ENCODE measurements around the gene C3orf22.
"Not testable (repeated sequence)": the region's sequence is repeated elsewhere in the genome, so short reads cannot be mapped to it uniquely, and the experiment has no call there.

C3orf22 gene

DNA sequence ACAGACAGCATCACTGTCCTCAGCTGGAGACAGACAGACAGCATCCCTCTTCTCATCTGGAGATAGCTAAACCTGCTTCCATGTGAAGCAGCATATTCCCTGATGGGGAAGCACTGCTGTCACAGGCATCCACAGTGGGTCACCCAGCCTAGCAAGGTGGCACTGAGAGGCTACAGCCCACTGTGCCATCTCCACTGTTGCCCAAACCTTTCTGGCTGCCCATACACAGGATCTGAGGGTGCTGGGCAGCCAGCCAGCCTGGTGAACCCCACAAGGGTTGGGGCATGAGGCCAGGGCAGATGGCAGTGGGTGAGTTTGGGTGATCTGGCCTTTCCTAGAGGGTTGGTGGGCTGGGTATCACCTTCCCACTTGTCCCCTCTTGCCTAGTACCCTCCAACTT, 23.1 kb downstream of the C3orf22 start:
- H3K4me1 ChIP-seq (ENCODE audit: insufficient read depth, low read length): peaks cover 10% of the 10 kb centered on the region
- DNase-seq (no peak), ATAC-seq (ENCODE audit: insufficient read depth, low read depth) (no peak)
- no peaks in the 10 kb centered on the region for H3K36me3 ChIP-seq (ENCODE audit: insufficient read depth, low read length)
- H3K79me2 ChIP-seq (ENCODE audit: insufficient read depth, low read length): no peaks in the 10 kb centered on the region
- no peaks in the 10 kb centered on the region for H3K9me3 ChIP-seq (ENCODE audit: insufficient read depth, low read length, severe bottlenecking)
- H3K27ac ChIP-seq (ENCODE audit: low read length): no peak overlapping the region
- no peak for TF ChIP-seq EZH2 (IDR thresholded peaks at IDR 0.05; ENCODE audit: borderline replicate concordance, low read depth, low read length, severe bottlenecking)
- TF ChIP-seq, protein P1, sequence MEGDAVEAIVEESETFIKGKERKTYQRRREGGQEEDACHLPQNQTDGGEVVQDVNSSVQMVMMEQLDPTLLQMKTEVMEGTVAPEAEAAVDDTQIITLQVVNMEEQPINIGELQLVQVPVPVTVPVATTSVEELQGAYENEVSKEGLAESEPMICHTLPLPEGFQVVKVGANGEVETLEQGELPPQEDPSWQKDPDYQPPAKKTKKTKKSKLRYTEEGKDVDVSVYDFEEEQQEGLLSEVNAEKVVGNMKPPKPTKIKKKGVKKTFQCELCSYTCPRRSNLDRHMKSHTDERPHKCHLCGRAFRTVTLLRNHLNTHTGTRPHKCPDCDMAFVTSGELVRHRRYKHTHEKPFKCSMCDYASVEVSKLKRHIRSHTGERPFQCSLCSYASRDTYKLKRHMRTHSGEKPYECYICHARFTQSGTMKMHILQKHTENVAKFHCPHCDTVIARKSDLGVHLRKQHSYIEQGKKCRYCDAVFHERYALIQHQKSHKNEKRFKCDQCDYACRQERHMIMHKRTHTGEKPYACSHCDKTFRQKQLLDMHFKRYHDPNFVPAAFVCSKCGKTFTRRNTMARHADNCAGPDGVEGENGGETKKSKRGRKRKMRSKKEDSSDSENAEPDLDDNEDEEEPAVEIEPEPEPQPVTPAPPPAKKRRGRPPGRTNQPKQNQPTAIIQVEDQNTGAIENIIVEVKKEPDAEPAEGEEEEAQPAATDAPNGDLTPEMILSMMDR (IDR thresholded peaks at IDR 0.05; ENCODE audit: borderline replicate concordance, extremely low read depth, low read length, poor library complexity, severe bottlenecking): no peak
- H3K9ac ChIP-seq (ENCODE audit: low read depth, low read length): no peak overlapping the region
- H4K20me1 ChIP-seq (ENCODE audit: insufficient read depth, low read length): no peaks in the 10 kb centered on the region; the same call in 1 of the 2 replicates
- H3K27me3 ChIP-seq (ENCODE audit: insufficient read depth, low read length, poor library complexity): peaks cover 3% of the 10 kb centered on the region
- H2AFZ ChIP-seq (ENCODE audit: low read depth, low read length): no peak overlapping the region
- H3K4me2 ChIP-seq (ENCODE audit: insufficient read depth, low read length): no peak overlapping the region
- no peak overlapping the region for H3K4me3 ChIP-seq (ENCODE audit: low read depth in 1 of 2, low read length in 2 of 2)

- H4K20me1 ChIP-seq (ENCODE audit: insufficient read depth, low read length); H3K4me1 ChIP-seq (ENCODE audit: insufficient read depth, low read length); H3K4me3 ChIP-seq (ENCODE audit: low read depth in 1 of 2, low read length in 2 of 2); DNase-seq; H3K9ac ChIP-seq (ENCODE audit: low read depth, low read length); H3K4me2 ChIP-seq (ENCODE audit: insufficient read depth, low read length); ATAC-seq (ENCODE audit: insufficient read depth, low read depth); H3K27ac ChIP-seq (ENCODE audit: low read length); H3K27me3 ChIP-seq (ENCODE audit: insufficient read depth, low read length, poor library complexity); H2AFZ ChIP-seq (ENCODE audit: low read depth, low read length); H3K79me2 ChIP-seq (ENCODE audit: insufficient read depth, low read length); H3K36me3 ChIP-seq (ENCODE audit: insufficient read depth, low read length); H3K9me3 ChIP-seq (ENCODE audit: insufficient read depth, low read length, severe bottlenecking): not testable (repeated sequence)
Measured at GRCh38 chr3:126534716-126535115, 24.0 kb downstream of the C3orf22 start.

DNA sequence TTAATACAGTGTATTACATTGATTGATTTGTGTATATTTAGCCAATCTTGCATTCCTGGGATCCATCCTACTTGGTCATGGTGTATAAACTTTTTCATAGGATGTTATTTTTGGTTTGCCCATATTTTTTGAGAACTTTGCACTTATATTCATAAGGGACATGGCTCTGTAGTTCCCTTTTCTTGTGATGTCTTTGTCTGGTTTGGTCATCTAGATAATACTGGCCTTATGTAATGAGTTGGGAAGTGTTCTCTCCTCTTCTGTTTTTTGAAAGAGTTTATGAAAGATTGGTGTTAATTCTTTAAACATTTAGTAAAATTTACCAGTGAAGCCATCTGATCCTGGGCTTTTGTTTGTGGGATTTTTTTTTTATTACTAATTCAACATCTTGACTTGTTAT, 25.2 kb downstream of the C3orf22 start:
- H3K9me3 ChIP-seq (ENCODE audit: insufficient read depth, low read length, severe bottlenecking): no peaks in the 10 kb centered on the region
- no peak overlapping the region for H3K27ac ChIP-seq (ENCODE audit: low read length)
- H3K9ac ChIP-seq (ENCODE audit: low read depth, low read length): no peak overlapping the region
- H3K4me3 ChIP-seq (ENCODE audit: low read depth in 1 of 2, low read length in 2 of 2): no peak overlapping the region
- H4K20me1 ChIP-seq (ENCODE audit: insufficient read depth, low read length): no peaks in the 10 kb centered on the region; the same call in 1 of the 2 replicates
- H3K36me3 ChIP-seq (ENCODE audit: insufficient read depth, low read length): no peaks in the 10 kb centered on the region
- H2AFZ ChIP-seq (ENCODE audit: low read depth, low read length): no peak overlapping the region
- no peak for TF ChIP-seq EZH2 (IDR thresholded peaks at IDR 0.05; ENCODE audit: borderline replicate concordance, low read depth, low read length, severe bottlenecking)
- TF ChIP-seq, protein P1 (IDR thresholded peaks at IDR 0.05; ENCODE audit: borderline replicate concordance, extremely low read depth, low read length, poor library complexity, severe bottlenecking): no peak
- DNase-seq (no peak), ATAC-seq (ENCODE audit: insufficient read depth, low read depth) (no peak)
- H3K4me1 ChIP-seq (ENCODE audit: insufficient read depth, low read length): no peaks in the 10 kb centered on the region
- no peaks in the 10 kb centered on the region for H3K79me2 ChIP-seq (ENCODE audit: insufficient read depth, low read length)
- no peak overlapping the region for H3K4me2 ChIP-seq (ENCODE audit: insufficient read depth, low read length)
- peaks cover 3% of the 10 kb centered on the region for H3K27me3 ChIP-seq (ENCODE audit: insufficient read depth, low read length, poor library complexity)

GRCh38 chr3:126531051-126531330, 27.7 kb downstream of the C3orf22 start:
- no peak for ATAC-seq (ENCODE audit: insufficient read depth, low read depth)
- Histone ChIP-seq H3K9me3 (ENCODE audit: insufficient read depth, low read length, severe bottlenecking) (no peaks in the 10 kb centered on the region), H3K4me2 (ENCODE audit: insufficient read depth, low read length) (no peak overlapping the region), H4K20me1 (ENCODE audit: insufficient read depth, low read length) (no peaks in the 10 kb centered on the region; the same call in 1 of the 2 replicates), H3K79me2 (ENCODE audit: insufficient read depth, low read length) (no peaks in the 10 kb centered on the region), H3K27ac (ENCODE audit: low read length) (no peak overlapping the region), H3K27me3 (ENCODE audit: insufficient read depth, low read length, poor library complexity) (peaks cover 3% of the 10 kb centered on the region), H3K36me3 (ENCODE audit: insufficient read depth, low read length) (no peaks in the 10 kb centered on the region), H2AFZ (ENCODE audit: low read depth, low read length) (no peak overlapping the region), H3K4me1 (ENCODE audit: insufficient read depth, low read length) (no peaks in the 10 kb centered on the region), H3K4me3 (ENCODE audit: low read depth in 1 of 2, low read length in 2 of 2) (no peak overlapping the region), H3K9ac (ENCODE audit: low read depth, low read length) (no peak overlapping the region)
- TF ChIP-seq, protein P1 (IDR thresholded peaks at IDR 0.05; ENCODE audit: borderline replicate concordance, extremely low read depth, low read length, poor library complexity, severe bottlenecking): no peak
- no peak for TF ChIP-seq EZH2 (IDR thresholded peaks at IDR 0.05; ENCODE audit: borderline replicate concordance, low read depth, low read length, severe bottlenecking)
- DNase-seq: no peak
